NCI-H2107 treated with DMSO at 0.1 percent for 48 hours (cell line): ENCODE results near the gene WDR45B.
"Not testable (repeated sequence)": the region's sequence is repeated elsewhere in the genome, so short reads cannot be mapped to it uniquely, and the experiment has no call there.

Experiments used
- DNase-seq: peaks from one replicate; lab custom pipeline; 2025; ENCODE audit not compliant: unreplicated experiment; lab: John Stamatoyannopoulos, UW

WDR45B gene

GRCh38 chr17:82586576-82587233 is 61.5 kb downstream of the WDR45B start:
- no peak for DNase-seq

GRCh38 chr17:82585935-82586575 is 62.2 kb downstream of the WDR45B start:
- not testable (repeated sequence) for DNase-seq

GRCh38 chr17:82583720-82584234 is 64.5 kb downstream of the WDR45B start:
- DNase-seq, result no peak

DNA sequence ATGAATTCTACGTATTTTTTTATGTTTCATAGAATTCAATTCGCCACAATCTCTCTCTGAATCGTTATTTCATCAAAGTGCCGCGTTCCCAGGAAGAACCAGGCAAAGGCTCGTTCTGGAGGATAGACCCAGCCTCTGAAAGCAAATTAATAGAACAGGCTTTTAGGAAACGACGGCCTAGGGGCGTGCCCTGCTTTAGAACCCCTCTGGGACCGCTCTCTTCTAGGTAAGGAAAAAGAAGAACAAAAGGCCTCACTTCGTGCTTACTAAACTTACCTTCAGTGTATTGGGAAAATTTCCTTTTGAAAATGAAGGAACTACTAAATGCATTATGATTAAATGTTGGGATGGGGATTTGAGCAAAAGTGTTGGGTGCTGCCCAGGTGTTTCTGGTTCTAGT is 65.5 kb downstream of the WDR45B start:
- DNase-seq, result no peak

DNA sequence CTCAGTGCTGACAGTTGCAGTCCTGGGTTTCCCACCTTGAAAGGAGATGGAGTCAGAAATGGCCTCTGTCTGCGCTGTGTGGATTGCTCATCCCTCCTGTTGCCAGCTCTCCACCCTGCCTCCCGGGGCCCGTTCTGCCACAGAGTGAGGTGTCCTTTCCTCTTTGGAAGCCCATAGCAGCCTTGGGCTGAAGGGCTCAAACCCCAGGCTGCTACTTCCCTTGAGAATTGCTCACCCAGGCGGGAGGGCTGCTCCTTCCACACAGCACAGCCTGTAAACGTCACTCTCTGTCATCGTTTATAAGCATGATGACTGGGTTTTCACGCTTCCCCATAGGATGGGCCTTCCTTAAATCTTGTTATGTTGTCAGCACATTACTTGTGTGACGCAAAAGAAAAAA is 66.0 kb downstream of the WDR45B start:
- no peak for DNase-seq

DNA sequence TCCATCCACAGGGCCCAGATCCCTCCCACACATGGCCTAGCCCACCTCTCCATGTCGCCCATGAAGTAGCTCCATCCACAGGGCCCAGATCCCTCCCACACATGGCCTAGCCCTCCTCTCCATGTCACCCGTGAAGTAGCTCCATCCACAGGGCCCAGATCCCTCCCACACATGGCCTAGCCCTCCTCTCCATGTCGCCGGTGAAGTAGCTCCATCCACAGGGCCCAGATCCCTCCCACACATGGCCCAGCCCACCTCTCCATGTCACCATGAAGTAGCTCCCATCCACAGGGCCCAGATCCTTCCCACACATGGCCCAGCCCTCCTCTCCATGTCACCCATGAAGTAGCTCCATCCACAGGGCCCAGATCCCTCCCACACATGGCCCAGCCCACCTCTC is 68.3 kb downstream of the WDR45B start:
- not testable (repeated sequence) for DNase-seq

DNA sequence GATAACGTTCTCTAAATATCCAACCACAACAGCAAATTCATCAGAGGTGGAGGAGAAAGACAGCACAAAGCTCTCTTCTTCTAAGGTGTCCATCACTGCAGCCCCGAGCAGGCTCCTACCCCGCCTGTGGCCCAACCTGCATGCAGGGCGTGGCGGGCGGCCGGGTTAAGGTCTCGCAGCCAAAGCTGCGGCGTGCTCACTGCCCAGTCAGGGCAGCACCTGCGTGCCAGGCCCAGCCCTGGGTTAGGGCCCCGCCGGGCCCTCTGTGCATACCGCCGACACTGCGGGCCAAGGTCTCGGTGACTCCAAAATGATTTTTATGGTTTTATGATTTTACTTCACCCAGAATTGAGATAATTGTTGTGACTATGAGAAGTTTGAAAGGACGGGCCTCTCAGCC is 70.9 kb downstream of the WDR45B start:
- no peak for DNase-seq

DNA sequence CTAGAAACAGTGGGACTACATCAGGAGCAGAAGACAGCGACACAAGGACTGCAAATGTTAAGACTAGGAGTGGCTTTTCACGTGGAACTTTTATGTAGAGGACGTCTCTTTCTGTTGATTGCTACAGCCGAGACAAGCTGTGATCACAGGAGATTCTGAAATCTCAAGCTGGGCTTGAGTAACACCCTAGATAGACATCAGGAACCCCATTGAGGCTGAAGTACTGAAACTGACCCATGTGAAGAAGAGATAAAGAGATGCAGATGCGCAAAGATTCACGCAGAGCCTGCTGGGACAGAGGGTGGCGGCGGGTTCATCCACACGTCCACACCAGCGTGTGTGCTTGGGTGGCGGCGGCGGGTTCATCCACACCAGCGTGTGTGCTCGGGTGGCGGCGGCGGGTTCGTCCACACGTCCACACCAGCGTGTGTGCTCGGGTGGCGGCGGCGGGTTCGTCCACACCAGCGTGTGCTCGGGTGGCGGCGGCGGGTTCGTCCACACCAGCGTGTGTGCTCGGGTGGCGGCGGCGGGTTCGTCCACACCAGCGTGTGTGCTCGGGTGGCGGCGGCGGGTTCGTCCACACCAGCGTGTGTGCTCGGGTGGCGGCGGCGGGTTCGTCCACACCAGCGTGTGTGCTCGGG is 72.5 kb downstream of the WDR45B start:
- not testable (repeated sequence) for DNase-seq

DNA sequence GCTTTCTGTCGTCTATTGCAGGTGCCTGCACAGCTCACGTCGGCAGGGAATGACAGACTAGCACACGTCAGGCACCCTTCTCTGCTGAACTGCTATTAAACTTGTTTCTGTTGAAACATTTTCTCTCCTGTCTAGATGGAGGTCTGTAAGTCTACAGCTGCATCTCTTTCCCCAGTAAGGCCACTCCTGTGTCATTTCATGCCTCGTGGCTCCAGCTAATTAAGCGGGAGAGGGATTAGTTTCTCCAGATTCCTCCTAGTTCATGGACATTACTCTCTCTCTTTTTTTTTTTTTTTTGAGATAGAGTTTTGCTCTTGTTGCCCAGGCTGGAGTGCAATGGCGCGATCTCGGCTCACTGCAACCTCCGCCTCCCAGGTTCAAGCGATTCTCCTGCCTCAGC is 74.2 kb downstream of the WDR45B start:
- DNase-seq, result no peak

GRCh38 chr17:82571855-82572254 is 76.4 kb downstream of the WDR45B start:
- DNase-seq, result no peak

- no peak for DNase-seq
Observed at GRCh38 chr17:82570277-82570676, 78.0 kb downstream of the WDR45B start.

- DNase-seq, result no peak
Observed at GRCh38 chr17:82569621-82570020, 78.6 kb downstream of the WDR45B start.

DNA sequence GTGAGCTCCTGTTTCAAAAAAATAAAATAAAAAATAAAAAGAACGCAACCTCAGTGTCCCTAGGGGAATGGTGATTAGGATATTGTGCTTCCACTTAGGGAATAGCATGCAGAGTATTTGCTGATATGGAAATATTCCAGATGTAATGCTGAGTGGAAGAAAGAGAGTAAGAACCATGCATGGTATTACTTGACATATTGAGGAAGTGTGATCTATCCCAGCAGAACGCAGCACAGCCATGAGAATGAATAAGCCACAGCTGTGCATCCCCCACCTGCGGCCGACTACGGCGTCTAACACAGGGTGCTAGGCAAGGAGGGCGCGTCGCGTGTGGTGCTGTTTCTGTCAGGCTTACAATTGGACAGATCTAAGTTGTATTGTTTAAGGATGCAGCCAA is 79.2 kb downstream of the WDR45B start:
- DNase-seq, result no peak

DNA sequence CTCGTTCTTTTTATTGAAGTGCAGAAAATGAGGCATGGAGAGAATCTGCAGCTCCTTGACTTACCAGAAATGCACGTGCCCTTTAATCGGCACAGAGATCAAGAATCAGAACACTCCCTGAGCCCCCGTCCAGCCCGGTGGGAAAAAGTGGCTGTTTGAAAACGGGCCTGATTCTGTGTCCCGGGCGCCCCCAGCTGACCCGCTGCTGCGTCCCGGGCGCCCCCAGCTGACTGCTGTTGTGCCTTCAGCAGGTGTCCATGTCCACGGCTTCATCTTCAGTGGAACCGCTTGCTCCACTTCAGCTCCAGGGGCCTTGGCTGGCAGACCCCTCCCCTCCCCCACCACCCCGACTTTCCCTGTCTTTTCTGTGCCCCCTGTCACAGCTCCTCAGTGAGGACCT is 81.0 kb downstream of the WDR45B start:
- no peak for DNase-seq

DNA sequence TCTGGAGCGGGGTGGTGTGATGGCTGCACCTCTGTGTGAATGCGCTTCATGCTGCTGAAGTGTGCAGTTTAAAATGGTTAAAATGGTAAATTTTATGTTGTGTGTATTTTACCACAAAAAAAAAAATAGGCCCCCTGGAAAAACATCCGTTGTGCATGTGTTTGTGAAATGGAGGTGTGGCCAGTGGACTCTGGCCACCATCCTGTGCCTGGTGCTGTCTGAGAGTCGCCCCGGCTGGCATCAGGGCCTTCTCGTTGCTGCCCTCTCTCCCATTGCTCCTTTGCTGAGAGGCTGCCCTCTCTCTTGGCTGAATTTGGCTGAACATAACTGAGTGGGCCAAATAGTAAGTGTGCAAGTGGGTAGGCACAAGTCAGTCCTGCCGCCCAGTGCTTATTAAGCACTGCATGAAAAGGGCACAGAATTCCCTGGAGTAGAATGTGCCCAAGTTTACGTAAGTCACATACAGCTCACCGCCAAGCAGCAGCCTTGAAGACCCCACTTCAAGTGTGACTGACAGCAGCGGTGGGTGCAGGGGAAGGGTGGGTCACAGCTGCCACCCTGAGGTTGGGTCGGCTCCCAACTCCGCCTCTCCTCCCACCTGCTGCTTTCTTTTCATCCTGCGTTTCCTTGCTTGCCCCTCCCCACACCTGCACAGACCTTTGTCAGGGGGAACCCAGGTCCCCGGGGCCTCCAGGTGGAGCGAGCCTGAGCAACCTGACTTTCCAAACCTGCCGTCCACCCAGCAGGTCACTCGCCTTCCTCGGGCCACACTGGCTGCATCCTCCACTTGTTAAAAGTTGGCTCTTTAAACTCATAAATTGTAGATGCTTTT is 81.9 kb downstream of the WDR45B start:
- no peak for DNase-seq

DNA sequence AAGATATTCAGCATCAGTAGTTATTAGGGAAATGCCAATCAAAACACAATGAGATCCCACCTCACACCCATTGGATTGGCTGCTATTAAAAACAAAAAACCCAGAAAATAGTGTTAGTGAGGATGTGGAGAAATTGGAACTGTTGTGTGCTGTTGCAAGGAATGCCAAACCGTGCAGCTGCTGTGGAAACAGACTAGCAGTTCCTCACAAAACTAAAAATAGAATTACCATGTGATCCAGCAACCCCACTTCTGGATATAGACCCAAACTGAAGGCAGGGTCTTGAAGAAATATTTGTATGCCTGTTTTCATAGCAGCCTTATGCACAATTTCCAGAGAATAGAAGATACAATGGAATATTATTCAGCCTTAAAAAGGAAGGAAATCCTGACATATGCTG is 82.7 kb downstream of the WDR45B start:
- no peak for DNase-seq
